Measurements from ENCODE around the gene APOL1.

APOL1 gene

GRCh38 chr22:36294801-36295200 lies 41.9 kb downstream of the APOL1 start:
- no peak for DNase-seq

GRCh38 chr22:36295247-36295646 lies 42.3 kb downstream of the APOL1 start:
- DNase-seq = no peak

- DNase-seq = no peak
Observed at GRCh38 chr22:36296690-36297089, 43.8 kb downstream of the APOL1 start.

GRCh38 chr22:36297568-36297967 lies 44.6 kb downstream of the APOL1 start:
- no peak for DNase-seq

GRCh38 chr22:36298118-36298517 lies 45.2 kb downstream of the APOL1 start:
- no peak for DNase-seq

- no peak for DNase-seq
Observed at GRCh38 chr22:36298601-36299000, 45.7 kb downstream of the APOL1 start.

GRCh38 chr22:36299295-36299694 lies 46.4 kb downstream of the APOL1 start:
- DNase-seq = no peak

- DNase-seq = no peak
Observed at GRCh38 chr22:36299911-36300310, 47.0 kb downstream of the APOL1 start.

GRCh38 chr22:36300396-36301212 lies 47.7 kb downstream of the APOL1 start:
- DNase-seq = no peak

GRCh38 chr22:36301384-36301828 lies 48.5 kb downstream of the APOL1 start:
- peak; percentile 79 to 82 for DNase-seq

GRCh38 chr22:36301851-36302250 lies 48.9 kb downstream of the APOL1 start:
- DNase-seq = no peak

- no peak for DNase-seq
Observed at GRCh38 chr22:36302439-36303114, 49.6 kb downstream of the APOL1 start.

- no peak for DNase-seq
Observed at GRCh38 chr22:36303115-36303467, 50.2 kb downstream of the APOL1 start.

GRCh38 chr22:36303874-36304273 lies 50.9 kb downstream of the APOL1 start:
- no peak for DNase-seq

- DNase-seq = no peak
Observed at GRCh38 chr22:36304429-36304828, 51.5 kb downstream of the APOL1 start.

- DNase-seq = no peak
Observed at GRCh38 chr22:36305813-36306212, 52.9 kb downstream of the APOL1 start.

- DNase-seq = no peak
Observed at GRCh38 chr22:36306227-36306626, 53.3 kb downstream of the APOL1 start.

GRCh38 chr22:36308880-36309279 lies 55.9 kb downstream of the APOL1 start:
- DNase-seq = no peak

- DNase-seq = no peak
Observed at GRCh38 chr22:36311386-36312085, 58.6 kb downstream of the APOL1 start.

- DNase-seq = no peak
Observed at GRCh38 chr22:36315325-36315724, 62.4 kb downstream of the APOL1 start.

GRCh38 chr22:36316419-36316818 lies 63.5 kb downstream of the APOL1 start:
- DNase-seq = no peak
